Activated naive CD4-positive, alpha-beta T cell treated with anti-CD3 and anti-CD28 coated beads, Interleukin-2, amount 10 ng/mL, durations not matched to agents 7 days and 5 days (primary cell): Measurements from ENCODE around the gene GHDC.
"Not testable (repeated sequence)": the region's sequence is repeated elsewhere in the genome, so short reads cannot be mapped to it uniquely, and the experiment has no call there.

Experiments used
- CTCF ChIA-PET: fragments of 350-600 bp; sonication (Branson Sonifier 250); formaldehyde crosslinking; loops from one replicate; lab custom pipeline; 2021; ENCODE audit warnings: antibody characterized with exemption; lab: Charles Lee
- DNase-seq: peaks from one replicate; pipeline ENCODE4 v3.0.0-alpha.2; 2020
- H3K27ac Mint-ChIP-seq: one replicate; pipeline ENCODE4 v1.8.0; 2021; ENCODE audit warnings: mild to moderate bottlenecking, moderate library complexity, mixed read lengths
- H3K27me3 Mint-ChIP-seq: one replicate; pipeline ENCODE4 v1.8.0; 2021; ENCODE audit warnings: mild to moderate bottlenecking, mixed read lengths
- H3K36me3 Mint-ChIP-seq: one replicate; pipeline ENCODE4 v1.8.0; 2021; ENCODE audit warnings: mixed read lengths
- H3K4me1 Mint-ChIP-seq: one replicate; pipeline ENCODE4 v1.8.0; 2021; ENCODE audit warnings: mixed read lengths
- H3K4me3 Mint-ChIP-seq: one replicate; pipeline ENCODE4 v1.8.0; 2021; ENCODE audit warnings: mild to moderate bottlenecking, moderate library complexity, mixed read lengths
- H3K9me3 Mint-ChIP-seq: one replicate; pipeline ENCODE4 v1.8.0; 2021; ENCODE audit warnings: mixed read lengths

The GHDC gene

DNA sequence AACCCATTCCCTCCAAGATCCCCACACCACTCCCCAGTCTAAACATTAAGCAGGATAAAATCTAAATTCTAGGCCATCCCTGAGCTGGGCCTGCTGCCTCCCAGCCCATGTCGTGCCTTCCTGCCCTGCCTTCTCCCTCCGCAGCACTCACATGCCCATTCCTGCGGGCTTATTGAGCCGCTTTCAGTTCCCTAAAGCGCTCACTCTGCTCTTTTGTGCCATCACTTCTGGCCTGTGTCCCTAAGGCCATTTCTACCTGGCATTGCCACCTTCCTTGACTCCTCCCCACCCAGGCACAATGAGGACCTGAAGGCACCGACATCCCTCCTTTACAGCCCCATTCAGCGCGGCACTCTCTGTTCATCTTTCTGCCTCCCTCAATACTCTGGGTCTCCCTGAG is 26.5 kb downstream of the GHDC start:
- CTCF ChIA-PET: interaction anchor here (0.5 to 1.5 kb wide), 2 partner anchors 18 to 145 kb away, joined by 3 to 4 read pairs; no protein-coding TSS in a partner anchor
- no peaks in the 10 kb centered on the region for H3K4me1 Mint-ChIP-seq
- no peak for DNase-seq
- H3K36me3 Mint-ChIP-seq: no peaks in the 10 kb centered on the region
- H3K27ac Mint-ChIP-seq: no peak overlapping the region
- no peaks in the 10 kb centered on the region for H3K9me3 Mint-ChIP-seq
- H3K4me3 Mint-ChIP-seq: no peak overlapping the region
- H3K27me3 Mint-ChIP-seq: peaks cover 18% of the 10 kb centered on the region

DNA sequence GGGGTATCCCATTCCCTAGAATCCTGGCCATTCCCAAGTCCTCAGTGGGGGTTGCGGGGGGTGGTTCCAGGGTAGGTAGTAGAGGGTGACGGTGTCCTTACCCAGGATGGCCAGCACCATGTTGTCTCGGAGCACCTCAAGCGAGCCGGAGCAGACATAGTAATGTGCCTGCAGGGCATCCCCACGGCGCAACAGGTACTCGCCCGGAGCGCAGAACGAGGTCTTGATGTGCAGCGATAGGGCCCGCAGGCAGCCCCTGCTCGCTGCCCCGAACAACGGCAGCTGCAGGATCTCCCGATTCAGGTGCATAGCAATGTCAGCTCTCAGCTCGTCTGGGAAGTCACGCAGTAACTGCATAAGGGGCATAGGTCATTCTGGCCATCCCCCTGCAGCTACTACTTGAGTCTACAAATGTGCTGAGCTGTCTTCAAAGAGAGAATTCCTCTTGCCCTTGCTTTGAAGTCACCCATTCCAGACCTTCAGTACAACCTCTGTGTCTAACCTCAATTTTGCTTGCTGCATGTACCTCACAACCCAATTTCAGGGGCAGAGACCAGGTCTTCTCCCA is 28.0 kb downstream of the GHDC start:
- no peak for DNase-seq

DNA sequence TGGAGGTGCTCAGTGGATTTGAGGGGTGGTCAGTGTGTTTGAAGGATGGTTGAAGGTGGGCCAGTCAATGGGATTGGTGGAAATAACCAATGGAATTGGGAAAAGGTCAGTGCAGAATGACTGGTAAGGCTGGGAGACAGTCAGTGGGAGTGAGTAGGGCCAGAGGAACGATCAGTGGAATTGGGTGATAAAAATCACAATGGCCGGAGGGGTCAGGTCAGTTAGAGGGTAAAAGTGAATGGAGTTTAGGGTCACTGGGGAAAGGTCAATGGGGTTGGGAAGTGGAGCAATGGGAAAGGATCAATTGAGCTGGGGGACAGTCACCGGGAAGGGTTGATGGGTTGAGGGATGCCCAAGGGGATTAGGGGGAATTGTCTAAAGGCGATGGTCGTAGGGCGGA is 28.5 kb downstream of the GHDC start:
- H3K27me3 Mint-ChIP-seq: peaks cover 6% of the 10 kb centered on the region
- no peaks in the 10 kb centered on the region for H3K4me1 Mint-ChIP-seq
- CTCF ChIA-PET: no interaction called here
- no peaks in the 10 kb centered on the region for H3K9me3 Mint-ChIP-seq
- no peak overlapping the region for H3K27ac Mint-ChIP-seq
- no peak overlapping the region for H3K4me3 Mint-ChIP-seq
- DNase-seq: no peak
- no peaks in the 10 kb centered on the region for H3K36me3 Mint-ChIP-seq

More for the DNA sequence above, 28.0 kb downstream of the GHDC start:
- no peaks in the 10 kb centered on the region for H3K4me1 Mint-ChIP-seq
- CTCF ChIA-PET: no interaction called here
- H3K9me3 Mint-ChIP-seq: no peaks in the 10 kb centered on the region
- H3K36me3 Mint-ChIP-seq: no peaks in the 10 kb centered on the region
- no peak overlapping the region for H3K27ac Mint-ChIP-seq
- peaks cover 12% of the 10 kb centered on the region for H3K27me3 Mint-ChIP-seq
- no peak overlapping the region for H3K4me3 Mint-ChIP-seq

DNA sequence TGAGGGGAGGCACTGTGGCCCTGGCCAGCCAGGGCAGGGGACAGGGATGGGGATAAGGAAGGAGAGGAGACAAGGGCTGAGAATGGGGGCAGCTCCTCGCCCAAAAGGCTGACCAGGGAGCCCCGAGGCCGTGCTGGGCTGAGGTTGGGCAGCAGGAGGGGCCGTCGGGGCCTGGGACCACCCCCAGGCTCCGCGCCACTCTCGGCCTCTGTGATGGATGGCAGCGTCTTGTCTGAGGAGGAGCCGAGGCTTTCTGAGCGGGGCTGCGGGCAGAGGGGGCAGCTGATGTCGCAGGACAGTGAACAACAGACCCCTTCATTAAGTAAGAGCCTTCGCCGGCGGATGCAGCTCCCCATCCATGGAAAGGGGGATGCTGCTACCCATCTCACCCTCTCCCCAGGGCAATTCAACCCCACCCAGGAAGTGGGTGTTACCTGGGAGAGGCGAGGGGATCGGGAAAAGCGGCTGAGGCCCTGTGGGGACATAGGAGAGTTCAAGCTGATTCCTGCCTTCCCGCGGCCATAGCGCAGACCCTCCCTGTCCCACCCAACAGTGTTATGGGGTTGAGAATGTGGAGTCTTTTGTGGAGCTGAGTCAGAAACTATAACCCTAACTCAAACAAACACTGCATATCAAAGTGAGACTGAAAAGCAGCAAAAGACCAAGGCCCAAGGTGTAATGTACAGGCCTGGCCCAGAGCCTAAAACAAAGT is 30.4 kb downstream of the GHDC start:
- H3K27me3 Mint-ChIP-seq: peaks cover 3% of the 10 kb centered on the region
- no peak overlapping the region for H3K27ac Mint-ChIP-seq
- DNase-seq: no peak
- CTCF ChIA-PET: interaction anchor here (0.5 to 1.8 kb wide), 4 partner anchors 18 to 147 kb away, joined by 3 to 6 read pairs (median 3); partner anchors contain the start of genes GHDC and KCNH4
- no peaks in the 10 kb centered on the region for H3K36me3 Mint-ChIP-seq
- no peaks in the 10 kb centered on the region for H3K9me3 Mint-ChIP-seq
- H3K4me1 Mint-ChIP-seq: no peaks in the 10 kb centered on the region
- H3K4me3 Mint-ChIP-seq: no peak overlapping the region

DNA sequence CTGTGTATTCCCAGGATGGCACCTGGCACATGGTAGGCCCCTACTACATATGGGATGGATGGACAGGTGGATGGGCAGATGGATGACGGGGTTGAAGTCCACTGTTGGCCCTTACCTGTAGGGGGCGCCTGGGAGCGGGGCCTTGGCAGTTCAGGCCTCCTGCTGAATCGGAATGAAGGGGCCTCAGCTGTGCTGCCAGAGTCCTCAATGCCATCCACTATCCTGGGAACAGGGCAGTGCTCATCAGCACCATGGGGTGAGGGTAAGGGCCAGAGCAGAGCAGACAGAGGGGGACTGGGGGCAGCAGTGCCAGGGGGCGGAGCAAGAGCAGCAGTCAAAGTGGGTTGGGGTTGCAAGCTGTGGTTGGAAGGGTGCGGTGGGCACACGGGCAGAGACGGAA is 31.2 kb downstream of the GHDC start:
- peaks cover 2% of the 10 kb centered on the region for H3K27me3 Mint-ChIP-seq
- no peak overlapping the region for H3K27ac Mint-ChIP-seq
- peak; percentile 59 for DNase-seq
- H3K36me3 Mint-ChIP-seq: no peaks in the 10 kb centered on the region
- no peaks in the 10 kb centered on the region for H3K9me3 Mint-ChIP-seq
- H3K4me1 Mint-ChIP-seq: no peaks in the 10 kb centered on the region
- CTCF ChIA-PET: interaction anchor here (0.9 to 1.8 kb wide), 4 partner anchors 18 to 148 kb away, joined by 3 to 6 read pairs (median 3); partner anchors contain the start of genes GHDC and KCNH4
- H3K4me3 Mint-ChIP-seq: no peak overlapping the region

DNA sequence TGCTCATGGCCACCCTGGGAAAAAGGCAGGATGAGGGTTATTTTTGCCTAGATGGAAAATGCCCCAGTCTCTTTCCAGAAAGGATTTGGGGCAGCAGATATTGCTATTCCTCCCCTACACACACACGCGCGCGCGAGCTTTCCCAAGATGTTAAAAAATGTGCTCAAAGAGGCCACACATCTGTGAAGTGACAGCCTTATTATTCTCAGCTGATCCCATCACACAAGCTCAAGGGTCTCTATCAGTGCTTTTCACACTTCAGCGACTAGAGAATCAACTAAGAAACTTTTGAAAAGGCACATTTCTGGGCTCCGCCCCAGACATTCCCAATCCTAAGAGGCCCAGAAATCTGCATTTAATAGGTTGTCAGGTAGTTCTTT is 33.8 kb downstream of the GHDC start:
- CTCF ChIA-PET: no interaction called here
- no peak overlapping the region for H3K4me3 Mint-ChIP-seq
- no peaks in the 10 kb centered on the region for H3K27me3 Mint-ChIP-seq
- no peak overlapping the region for H3K27ac Mint-ChIP-seq
- no peak for DNase-seq
- no peaks in the 10 kb centered on the region for H3K36me3 Mint-ChIP-seq
- peaks cover 6% of the 10 kb centered on the region for H3K4me1 Mint-ChIP-seq
- no peaks in the 10 kb centered on the region for H3K9me3 Mint-ChIP-seq

DNA sequence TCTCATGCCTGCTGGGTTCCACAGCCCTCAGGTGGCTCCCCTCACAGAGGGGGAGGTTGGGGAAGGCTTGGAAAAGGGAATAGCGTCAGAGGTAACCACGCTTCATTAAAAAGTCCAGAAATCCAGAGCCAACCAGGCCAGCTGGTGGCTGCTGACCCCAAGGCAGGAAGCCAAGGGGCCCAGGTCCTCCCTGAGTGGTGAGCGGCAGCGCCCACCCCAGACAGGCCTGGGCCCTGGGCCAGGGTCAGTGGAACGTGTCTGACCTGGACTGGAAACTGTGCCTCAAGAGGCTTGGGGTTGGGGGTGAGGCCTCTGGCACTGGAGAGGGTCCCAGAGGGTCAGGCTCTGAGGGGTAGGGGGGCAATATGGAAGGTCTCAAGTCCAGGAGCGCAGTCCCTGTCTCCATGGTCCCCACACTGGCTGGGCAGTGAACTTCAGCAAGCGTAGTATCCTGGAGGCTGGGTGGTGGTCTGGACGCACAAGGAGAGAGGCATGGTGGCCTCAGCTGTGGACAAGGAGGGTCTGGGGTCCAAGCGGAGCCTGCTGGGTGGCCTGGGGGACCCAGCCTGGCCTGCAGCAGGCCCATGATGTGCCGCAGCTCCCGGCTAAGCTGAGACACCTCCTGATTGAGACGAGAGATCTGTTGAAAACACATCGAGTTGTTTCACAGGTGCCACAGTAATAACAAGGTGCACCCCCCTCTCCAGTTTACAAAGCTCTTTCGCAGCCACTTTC is 34.3 kb downstream of the GHDC start:
- CTCF ChIA-PET: no interaction called here
- H3K27me3 Mint-ChIP-seq: peaks cover 3% of the 10 kb centered on the region
- H3K27ac Mint-ChIP-seq: no peak overlapping the region
- DNase-seq: no peak
- no peak overlapping the region for H3K4me3 Mint-ChIP-seq
- H3K9me3 Mint-ChIP-seq: no peaks in the 10 kb centered on the region
- no peaks in the 10 kb centered on the region for H3K36me3 Mint-ChIP-seq
- H3K4me1 Mint-ChIP-seq: peaks cover 11% of the 10 kb centered on the region

DNA sequence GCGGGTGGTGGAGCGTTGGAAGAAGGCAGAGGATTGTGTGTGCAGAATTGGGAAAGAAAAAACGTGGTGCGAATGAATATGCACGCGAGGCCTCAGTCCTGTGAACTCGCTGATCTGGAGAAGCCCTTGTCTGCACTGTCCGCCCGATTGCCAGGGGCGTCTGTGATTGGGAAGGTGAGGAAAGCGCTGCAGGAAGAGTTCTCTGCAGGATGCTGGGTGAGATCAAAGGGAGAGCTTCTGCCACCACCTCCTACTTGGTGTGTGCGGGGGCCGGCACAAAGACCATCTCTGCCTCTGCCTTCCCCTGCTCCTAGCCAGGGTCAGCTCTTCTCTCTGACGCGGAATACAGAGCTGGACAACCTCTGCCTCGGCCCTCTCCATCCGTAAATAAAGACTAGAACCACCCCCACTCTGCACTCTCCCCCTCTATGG is 38.7 kb downstream of the GHDC start:
- CTCF ChIA-PET: interaction anchor here (0.7 to 1.1 kb wide), 2 partner anchors 26 to 191 kb away, joined by 3 to 4 read pairs; partner anchors contain the start of gene KCNH4
- H3K27me3 Mint-ChIP-seq: peaks cover 5% of the 10 kb centered on the region
- H3K27ac Mint-ChIP-seq: peak overlapping the region; percentile 81
- no peaks in the 10 kb centered on the region for H3K9me3 Mint-ChIP-seq
- H3K4me3 Mint-ChIP-seq: peak overlapping the region; percentile 79
- H3K36me3 Mint-ChIP-seq: peaks cover 7% of the 10 kb centered on the region
- peaks cover 39% of the 10 kb centered on the region for H3K4me1 Mint-ChIP-seq
- no peak for DNase-seq

DNA sequence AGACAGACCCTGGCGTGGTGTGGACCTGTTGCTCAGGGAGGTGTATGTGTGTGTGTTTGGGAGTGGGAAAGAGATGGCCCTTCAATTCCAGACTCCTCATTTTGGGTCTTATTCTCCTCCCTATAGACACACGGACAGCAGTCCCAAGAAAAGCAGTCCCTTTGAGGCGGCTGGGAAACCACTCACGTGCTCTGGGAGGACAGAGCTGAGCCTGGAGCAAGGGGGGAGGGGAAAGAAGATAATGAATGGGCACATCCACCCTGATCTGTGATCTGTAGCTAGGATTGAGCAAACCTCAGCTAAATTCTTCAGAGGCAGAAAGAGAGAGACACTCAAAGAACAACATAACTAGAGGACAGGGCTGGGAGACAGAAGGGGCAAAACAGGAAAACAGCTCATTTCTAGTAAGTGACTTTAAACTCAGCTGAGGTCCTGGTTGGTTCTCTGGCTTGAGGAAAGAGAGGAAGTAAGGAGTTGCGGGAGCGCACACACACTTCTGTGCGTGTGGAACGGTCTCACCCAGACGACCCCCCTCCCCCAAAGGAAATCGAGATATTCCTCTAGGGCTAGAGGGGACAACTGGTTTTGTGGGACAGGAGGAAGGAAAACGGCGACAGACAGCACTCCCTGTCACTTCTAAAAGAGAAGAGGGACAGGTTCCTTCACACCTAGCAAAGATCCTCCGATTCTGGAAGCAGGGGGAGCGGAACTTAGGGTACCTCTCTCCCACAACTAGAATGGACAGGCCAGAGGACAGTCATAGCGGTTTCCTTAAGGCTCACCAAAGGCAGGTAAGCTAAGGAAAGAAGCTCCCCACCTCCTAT is 40.2 kb downstream of the GHDC start:
- DNase-seq: no peak
- CTCF ChIA-PET: interaction anchor here (0.9 to 1.3 kb wide), 2 partner anchors 36 to 191 kb away, joined by 3 to 4 read pairs; no protein-coding TSS in a partner anchor
- no peaks in the 10 kb centered on the region for H3K9me3 Mint-ChIP-seq
- peaks cover 5% of the 10 kb centered on the region for H3K27me3 Mint-ChIP-seq
- peak overlapping the region; percentile 81 for H3K27ac Mint-ChIP-seq
- H3K36me3 Mint-ChIP-seq: peaks cover 7% of the 10 kb centered on the region
- peaks cover 39% of the 10 kb centered on the region for H3K4me1 Mint-ChIP-seq
- peak overlapping the region; percentile 79 for H3K4me3 Mint-ChIP-seq

DNA sequence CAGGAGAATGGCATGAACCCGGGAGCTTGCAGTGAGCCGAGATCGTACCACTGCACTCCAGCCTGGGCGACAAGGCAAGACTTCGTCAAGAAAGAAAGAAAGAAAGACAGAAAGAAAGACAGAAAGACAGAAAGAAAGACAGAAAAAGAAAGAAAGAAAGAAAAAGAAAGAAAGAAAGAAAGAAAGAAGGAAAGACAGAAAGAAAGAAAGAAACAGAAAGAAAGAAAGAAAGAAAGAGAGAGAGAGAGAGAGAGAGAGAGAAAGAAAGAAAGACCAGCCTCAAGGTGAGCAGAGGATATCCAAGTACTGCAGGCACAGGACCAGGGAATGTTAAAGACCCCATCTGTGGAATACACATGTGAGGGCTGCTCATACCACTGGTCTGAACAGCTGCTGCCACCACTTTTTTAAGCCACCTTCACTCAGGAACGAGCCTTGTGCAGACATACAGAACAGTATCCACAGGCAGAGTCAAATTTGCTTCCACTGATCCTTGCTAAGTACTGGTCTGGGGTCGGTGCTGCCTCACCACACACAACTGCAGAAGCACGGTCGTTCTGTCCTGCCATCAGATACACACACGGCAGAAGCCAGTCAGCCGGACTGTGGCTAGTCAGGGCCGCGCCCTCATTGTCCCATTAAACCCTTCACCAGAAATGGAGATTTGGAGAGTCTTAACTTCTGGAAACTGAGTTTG is 47.2 kb downstream of the GHDC start:
- Mint-ChIP-seq H3K27ac (no peak overlapping the region), H3K4me1 (peaks cover 17% of the 10 kb centered on the region)

DNA sequence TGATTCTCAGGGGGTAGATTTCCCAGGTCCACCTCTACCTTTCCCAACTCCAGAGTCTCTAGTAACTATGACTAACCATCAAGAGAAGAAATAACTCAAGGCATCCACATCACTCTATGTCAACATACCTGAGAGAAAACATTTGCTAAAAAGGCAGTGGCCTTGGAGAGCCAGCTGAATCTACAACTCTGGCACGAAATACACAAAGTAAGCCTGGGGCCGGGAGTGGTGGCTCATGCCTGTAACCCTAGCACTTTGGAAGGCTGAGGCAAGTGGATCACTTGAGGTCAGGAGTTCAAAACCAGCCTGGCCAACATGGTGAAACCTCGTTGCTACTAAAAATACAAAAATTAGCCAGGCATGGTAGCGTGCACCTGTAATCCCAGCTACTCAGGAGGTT is 51.2 kb downstream of the GHDC start:
- peaks cover 40% of the 10 kb centered on the region for H3K36me3 Mint-ChIP-seq
- not testable (repeated sequence) for DNase-seq, H3K27me3 Mint-ChIP-seq, H3K9me3 Mint-ChIP-seq, H3K27ac Mint-ChIP-seq, H3K4me3 Mint-ChIP-seq
- peaks cover 13% of the 10 kb centered on the region for H3K4me1 Mint-ChIP-seq
- CTCF ChIA-PET: interaction anchor here (1.2 kb wide), 1 partner anchor 71 kb away, joined by 3 read pairs; no protein-coding TSS in a partner anchor

More for the DNA sequence above, 47.2 kb downstream of the GHDC start:
- Mint-ChIP-seq H3K4me3 (no peak overlapping the region), H3K9me3 (no peaks in the 10 kb centered on the region), H3K36me3 (peaks cover 34% of the 10 kb centered on the region), H3K27me3 (no peaks in the 10 kb centered on the region)
- CTCF ChIA-PET: no interaction called here
- no peak for DNase-seq

DNA sequence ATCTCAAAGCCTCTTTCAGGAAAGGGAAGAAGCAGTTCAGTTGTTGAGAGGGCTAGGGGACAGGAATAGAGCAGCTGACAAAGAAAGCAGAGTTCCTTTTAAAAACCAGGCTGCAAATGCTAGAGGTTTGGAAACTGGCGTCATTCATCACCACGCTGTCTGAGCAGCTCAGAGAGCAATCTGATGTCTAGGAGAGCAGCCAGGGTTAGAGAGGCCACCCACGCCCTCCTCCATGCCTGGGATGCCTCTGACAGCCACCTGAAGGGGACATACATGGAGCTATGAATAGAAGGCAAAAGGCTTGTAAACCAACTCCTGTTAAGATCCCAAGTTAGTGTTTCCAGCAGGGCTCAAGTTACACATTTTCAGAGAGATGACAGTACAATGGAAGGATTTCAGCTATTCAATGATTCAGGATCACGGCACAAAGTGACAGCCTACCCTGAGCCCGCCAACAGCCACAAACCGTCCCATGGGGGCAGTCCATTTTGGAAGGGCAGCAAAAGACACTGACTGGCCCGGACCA is 51.9 kb downstream of the GHDC start:
- H3K9me3 Mint-ChIP-seq: no peaks in the 10 kb centered on the region
- peaks cover 38% of the 10 kb centered on the region for H3K36me3 Mint-ChIP-seq
- H3K27me3 Mint-ChIP-seq: no peaks in the 10 kb centered on the region
- no peak for DNase-seq
- no peak overlapping the region for H3K4me3 Mint-ChIP-seq
- H3K27ac Mint-ChIP-seq: peak overlapping the region; percentile 75
- peaks cover 11% of the 10 kb centered on the region for H3K4me1 Mint-ChIP-seq
- CTCF ChIA-PET: interaction anchor here (0.9 to 1.2 kb wide), 3 partner anchors 39 to 264 kb away, joined by 3 read pairs; no protein-coding TSS in a partner anchor

DNA sequence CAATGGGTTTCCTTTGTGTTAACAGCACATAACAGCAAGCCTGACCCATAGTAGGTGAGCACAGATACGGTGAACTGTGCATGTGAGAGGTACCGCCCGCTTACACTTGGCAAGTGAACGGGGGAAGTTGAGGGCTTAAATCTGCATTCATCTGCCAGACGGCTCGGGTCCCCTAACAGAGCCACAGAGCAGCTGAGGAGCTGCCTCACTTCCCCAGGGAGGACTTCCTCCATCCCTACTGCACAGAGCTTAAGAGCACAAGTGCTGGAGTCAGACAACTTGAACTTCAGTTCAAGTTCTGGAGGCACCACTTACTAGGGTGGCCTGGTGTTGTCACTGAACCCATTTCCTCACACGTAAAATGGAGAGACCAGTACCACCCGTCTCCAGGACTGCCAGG is 52.9 kb downstream of the GHDC start:
- Mint-ChIP-seq H3K4me3 (no peak overlapping the region), H3K9me3 (no peaks in the 10 kb centered on the region), H3K27ac (no peak overlapping the region), H3K36me3 (peaks cover 36% of the 10 kb centered on the region), H3K4me1 (peaks cover 13% of the 10 kb centered on the region), H3K27me3 (no peaks in the 10 kb centered on the region)
- CTCF ChIA-PET: interaction anchor here (1.0 kb wide), 1 partner anchor 40 kb away, joined by 3 read pairs; no protein-coding TSS in a partner anchor
- no peak for DNase-seq
